H9 (cell line): ENCODE measurements around the gene EFCAB12. TPM values are rescaled to one million over a fixed set of nuclear protein-coding genes. Genes with fewer than 3 reads are reported as not detected.

Experiments used
- DNase-seq: peaks from one replicate; pipeline ENCODE4 v3.0.0-alpha.2; 2017
- H2AFZ ChIP-seq: one replicate; pipeline ENCODE4 v1.6.1; 2013; ENCODE audit warnings: mild to moderate bottlenecking, low read length, control low read depth, moderate library complexity
- H2AK5ac ChIP-seq: 2 replicates; pipeline ENCODE4 v1.6.1; 2013; ENCODE audit warnings: low read length, control low read depth, mixed read lengths; ENCODE audit not compliant: insufficient read length
- H2BK120ac ChIP-seq: one replicate; pipeline ENCODE4 v1.6.1; 2013; ENCODE audit warnings: low read depth, mild to moderate bottlenecking, low read length, control low read depth, inconsistent platforms; ENCODE audit not compliant: poor library complexity, severe bottlenecking
- H2BK12ac ChIP-seq: 2 replicates; pipeline ENCODE4 v1.6.1; 2013; ENCODE audit warnings: low read length, control low read depth, mixed read lengths, low read depth; ENCODE audit not compliant: insufficient read length
- H2BK15ac ChIP-seq: 2 replicates; pipeline ENCODE4 v1.6.1; 2013; ENCODE audit warnings: low read depth, low read length, control low read depth
- H2BK20ac ChIP-seq: one replicate; pipeline ENCODE4 v1.6.1; 2013; ENCODE audit warnings: low read depth, mild to moderate bottlenecking, low read length, control low read depth, inconsistent platforms; ENCODE audit not compliant: poor library complexity, severe bottlenecking
- H2BK5ac ChIP-seq: 2 replicates; pipeline ENCODE4 v1.6.1; 2013; ENCODE audit warnings: low read length, control low read depth, mixed read lengths; ENCODE audit not compliant: insufficient read length
- H3K14ac ChIP-seq: 2 replicates; pipeline ENCODE4 v1.6.1; 2013; ENCODE audit warnings: low read length, control low read depth; ENCODE audit not compliant: insufficient read depth
- H3K18ac ChIP-seq: 2 replicates; pipeline ENCODE4 v1.6.1; 2013; ENCODE audit warnings: low read depth, mild to moderate bottlenecking, mixed read lengths, low read length, control low read depth; ENCODE audit not compliant: insufficient read length
- H3K23ac ChIP-seq: 2 replicates; pipeline ENCODE4 v1.6.1; 2013; ENCODE audit warnings: low read length, control low read depth, mixed read lengths, low read depth; ENCODE audit not compliant: insufficient read length
- H3K23me2 ChIP-seq: 2 replicates; pipeline ENCODE4 v1.6.1; 2013; ENCODE audit warnings: low read depth, mild to moderate bottlenecking, mixed read lengths, low read length, control low read depth; ENCODE audit not compliant: insufficient read length, poor library complexity, severe bottlenecking
- H3K27ac ChIP-seq: 2 replicates; pipeline ENCODE4 v1.5.1; 2013; ENCODE audit warnings: low read length, control low read depth, mixed read lengths, low read depth; ENCODE audit not compliant: insufficient read length
- H3K27me3 ChIP-seq: 2 replicates; pipeline ENCODE4 v1.6.1; 2013; ENCODE audit warnings: low read length, control low read depth, inconsistent platforms; ENCODE audit not compliant: insufficient read depth
- H3K4ac ChIP-seq: 2 replicates; pipeline ENCODE4 v1.6.1; 2013; ENCODE audit warnings: low read depth, mild to moderate bottlenecking, control low read depth, inconsistent platforms, low read length, moderate library complexity
- H3K4me1 ChIP-seq: 2 replicates; pipeline ENCODE4 v1.6.1; 2013; ENCODE audit warnings: low read length, control low read depth, inconsistent platforms; ENCODE audit not compliant: insufficient read depth
- H3K4me2 ChIP-seq: 2 replicates; pipeline ENCODE4 v1.6.1; 2013; ENCODE audit warnings: low read length, control low read depth, mixed read lengths; ENCODE audit not compliant: insufficient read length, insufficient read depth
- H3K56ac ChIP-seq: 2 replicates; pipeline ENCODE4 v1.6.1; 2013; ENCODE audit warnings: low read depth, mild to moderate bottlenecking, mixed read lengths, low read length, control low read depth; ENCODE audit not compliant: insufficient read length
- H3K79me1 ChIP-seq: 2 replicates; pipeline ENCODE4 v1.6.1; 2013; ENCODE audit warnings: low read depth, mild to moderate bottlenecking, moderate library complexity, low read length, control low read depth, inconsistent platforms; ENCODE audit not compliant: insufficient read depth, poor library complexity, severe bottlenecking
- H3K79me2 ChIP-seq: 2 replicates; pipeline ENCODE4 v1.6.1; 2013; ENCODE audit warnings: low read length, control low read depth, inconsistent platforms; ENCODE audit not compliant: insufficient read depth
- H3K9ac ChIP-seq: 2 replicates; pipeline ENCODE4 v1.6.1; 2013; ENCODE audit warnings: low read length, control low read depth, mixed read lengths; ENCODE audit not compliant: insufficient read length; ENCODE audit errors: extremely low read depth
- H3K9me3 ChIP-seq: one replicate; pipeline ENCODE4 v1.6.1; 2013; ENCODE audit warnings: low read depth, low read length, inconsistent platforms; ENCODE audit not compliant: control insufficient read depth
- H3T11ph ChIP-seq: one replicate; pipeline ENCODE4 v1.6.1; 2013; ENCODE audit warnings: mild to moderate bottlenecking, low read length, control low read depth, inconsistent platforms
- H4K20me1 ChIP-seq: one replicate; pipeline ENCODE4 v1.6.1; 2013; ENCODE audit not compliant: control insufficient read depth, insufficient read length, insufficient read depth
- H4K5ac ChIP-seq: 2 replicates; pipeline ENCODE4 v1.6.1; 2013; ENCODE audit warnings: low read depth, mild to moderate bottlenecking, mixed read lengths, low read length, control low read depth; ENCODE audit not compliant: insufficient read length
- H4K8ac ChIP-seq: replicated peaks from 2 replicates; pipeline ENCODE4 v1.6.1; 2013; ENCODE audit warnings: low read length, control low read depth, mixed read lengths, low read depth; ENCODE audit not compliant: insufficient read length
- H4K91ac ChIP-seq: 2 replicates; pipeline ENCODE4 v1.6.1; 2013; ENCODE audit warnings: low read depth, mild to moderate bottlenecking, moderate library complexity, mixed read lengths, low read length, control low read depth; ENCODE audit not compliant: insufficient read length
- H3K27ac Mint-ChIP-seq, 3 experiments: 2 replicates in 2 of 3; 3 replicates in 1 of 3; pipeline ENCODE4 v1.8.0; 2020 to 2021; ENCODE audit warnings: mixed read lengths in 3 of 3, mild to moderate bottlenecking in 1 of 3, moderate library complexity in 1 of 3
- H3K27me3 Mint-ChIP-seq: 2 replicates; pipeline ENCODE4 v1.8.0; 2021; ENCODE audit warnings: low read depth, mild to moderate bottlenecking, moderate library complexity, mixed read lengths
- H3K36me3 Mint-ChIP-seq, 3 experiments: 2 replicates in 2 of 3; 3 replicates in 1 of 3; pipeline ENCODE4 v1.8.0; 2020 to 2021; ENCODE audit warnings: low read depth in 3 of 3, mixed read lengths in 3 of 3; ENCODE audit not compliant: insufficient read depth in 1 of 3
- H3K4me1 Mint-ChIP-seq, 2 experiments: 2 replicates each; pipeline ENCODE4 v1.8.0; 2020; ENCODE audit warnings: mixed read lengths in 2 of 2
- H3K4me3 Mint-ChIP-seq, 2 experiments: 2 replicates in 1 of 2; 3 replicates in 1 of 2; pipeline ENCODE4 v1.8.0; 2020 to 2021; ENCODE audit warnings: mild to moderate bottlenecking in 2 of 2, mixed read lengths in 2 of 2, moderate library complexity in 1 of 2
- H3K9me3 Mint-ChIP-seq, 2 experiments: 2 replicates in 1 of 2; 3 replicates in 1 of 2; pipeline ENCODE4 v1.8.0; 2020; ENCODE audit warnings: mild to moderate bottlenecking in 2 of 2, mixed read lengths in 2 of 2, moderate library complexity in 1 of 2
- CTCF ChIP-seq: fragments of 200-600 bp; sonication (generic); conservative IDR thresholded peaks from 3 replicates; pipeline ENCODE4 v1.8.0; 2021; ENCODE audit warnings: antibody characterized with exemption, mild to moderate bottlenecking
- WGBS: extraction: QIAGEN DNeasy Blood & Tissue Kit; methylation state at CpG from one replicate; pipeline ENCODE4 v1.1.7; 2013; ENCODE audit warnings: missing lambda C conversion rate, low lambda C conversion rate, mixed read lengths; ENCODE audit not compliant: insufficient read length; ENCODE audit errors: extremely low coverage; 5-methylcytosine and 5-hydroxymethylcytosine counted together
- total RNA-seq: library from RNA; stranded (reverse); gene quantifications from 2 replicates; pipeline ENCODE4 v1.2.1, GENCODE V29; 2021

EFCAB12 gene
- total RNA-seq, 1 experiment from 2014 or later, result 0.28 TPM

- no peak overlapping the region for H2BK5ac ChIP-seq
- H3K18ac ChIP-seq, result no peak overlapping the region
- no peak overlapping the region for H4K5ac ChIP-seq
- peaks cover 3% of the 10 kb centered on the region; the same call in 1 of the 2 replicates for H3K27me3 ChIP-seq
- no peak overlapping the region for H3K14ac ChIP-seq
- H3K4me1 ChIP-seq, result no peaks in the 10 kb centered on the region
- H2BK15ac ChIP-seq, result no peak overlapping the region
- no peak for TF ChIP-seq CTCF
- H3K23me2 ChIP-seq, result no peaks in the 10 kb centered on the region
- H2AK5ac ChIP-seq, result no peak overlapping the region
- H3K23ac ChIP-seq, result no peak overlapping the region
- no peaks in the 10 kb centered on the region for H3K79me1 ChIP-seq
- no peak overlapping the region for H3K9ac ChIP-seq
- Mint-ChIP-seq H3K27ac (no peak overlapping the region), H3K36me3 (no peaks in the 10 kb centered on the region), H3K9me3 (no peaks in the 10 kb centered on the region), H3K4me1 (peaks cover 12 to 16% of the 10 kb centered on the region in 2 experiments; a peak in 3 of 4 replicates), H3K27me3 (peaks cover 60% of the 10 kb centered on the region), H3K4me3 (no peak overlapping the region; a peak in 1 of 5 replicates)
- no peak overlapping the region for H4K91ac ChIP-seq
- no peak overlapping the region for H2BK120ac ChIP-seq
- no peak overlapping the region for H3K4me2 ChIP-seq
- no peaks in the 10 kb centered on the region for H3K9me3 ChIP-seq
- DNase-seq, result no peak
- no peaks in the 10 kb centered on the region for H4K20me1 ChIP-seq
- no peaks in the 10 kb centered on the region for H3K79me2 ChIP-seq
- H4K8ac ChIP-seq, result no peak overlapping the region
- H2BK20ac ChIP-seq, result no peak overlapping the region
- no peak overlapping the region for H2AFZ ChIP-seq
- WGBS, result no CpG with 5 or more reads among the region's 3 CpGs
- no peak overlapping the region for H3K56ac ChIP-seq
- H3K4ac ChIP-seq, result no peak overlapping the region
- no peak overlapping the region for H3T11ph ChIP-seq
- H2BK12ac ChIP-seq, result no peak overlapping the region
- no peak overlapping the region for H3K27ac ChIP-seq
Measured at GRCh38 chr3:129415378-129415777, 13.1 kb downstream of the EFCAB12 start.
